ENCODE measurements around the gene STAMBPL1.
"Not testable (repeated sequence)": the region's sequence is repeated elsewhere in the genome, so short reads cannot be mapped to it uniquely, and the experiment has no call there.

STAMBPL1 gene

GRCh38 chr10:88854684-88855083 is 25.4 kb upstream of the STAMBPL1 start:
- DNase-seq (ENCODE audit: low read depth in 2 of 2, low spot score in 1 of 2) = no peak

- no peak for DNase-seq (ENCODE audit: low read depth in 2 of 2, low spot score in 1 of 2)
Measured at GRCh38 chr10:88857831-88858230, 22.2 kb upstream of the STAMBPL1 start.

- no peak for DNase-seq (ENCODE audit: low read depth in 2 of 2, low spot score in 1 of 2)
Measured at GRCh38 chr10:88858491-88858890, 21.6 kb upstream of the STAMBPL1 start.

GRCh38 chr10:88861036-88861435 is 19.0 kb upstream of the STAMBPL1 start:
- DNase-seq (ENCODE audit: low read depth in 2 of 2, low spot score in 1 of 2) = no peak

GRCh38 chr10:88865281-88865876 is 14.7 kb upstream of the STAMBPL1 start:
- DNase-seq (ENCODE audit: low read depth in 2 of 2, low spot score in 1 of 2) = no peak

- DNase-seq (ENCODE audit: low read depth in 2 of 2, low spot score in 1 of 2) = no peak
Measured at GRCh38 chr10:88866454-88866853, 13.6 kb upstream of the STAMBPL1 start.

- DNase-seq (ENCODE audit: low read depth in 2 of 2, low spot score in 1 of 2) = no peak
Measured at GRCh38 chr10:88870089-88870488, 10.0 kb upstream of the STAMBPL1 start.

- DNase-seq (ENCODE audit: low read depth in 2 of 2, low spot score in 1 of 2) = no peak
Measured at GRCh38 chr10:88873757-88874156, 6.3 kb upstream of the STAMBPL1 start.

GRCh38 chr10:88874281-88874680 is 5.8 kb upstream of the STAMBPL1 start:
- DNase-seq (ENCODE audit: low read depth in 2 of 2, low spot score in 1 of 2) = no peak

GRCh38 chr10:88875081-88875480 is 5.0 kb upstream of the STAMBPL1 start:
- DNase-seq (ENCODE audit: low read depth in 2 of 2, low spot score in 1 of 2) = no peak

- DNase-seq (ENCODE audit: low read depth in 2 of 2, low spot score in 1 of 2) = no peak
Measured at GRCh38 chr10:88877298-88877697, 2.7 kb upstream of the STAMBPL1 start.

- peak; percentile 17 to 30 for DNase-seq (ENCODE audit: low read depth in 2 of 2, low spot score in 1 of 2)
Measured at GRCh38 chr10:88880282-88881076, 434 bp downstream of the STAMBPL1 start.

GRCh38 chr10:88881320-88881719 is 1.3 kb downstream of the STAMBPL1 start:
- DNase-seq (ENCODE audit: low read depth in 2 of 2, low spot score in 1 of 2) = no peak

GRCh38 chr10:88881922-88882645 is 2.0 kb downstream of the STAMBPL1 start:
- DNase-seq (ENCODE audit: low read depth in 2 of 2, low spot score in 1 of 2) = no peak

- not testable (repeated sequence) for DNase-seq (ENCODE audit: low read depth in 2 of 2, low spot score in 1 of 2)
Measured at GRCh38 chr10:88882646-88883447, 2.8 kb downstream of the STAMBPL1 start.

- DNase-seq (ENCODE audit: low read depth in 2 of 2, low spot score in 1 of 2) = no peak
Measured at GRCh38 chr10:88883448-88883809, 3.4 kb downstream of the STAMBPL1 start.

GRCh38 chr10:88886557-88886956 is 6.5 kb downstream of the STAMBPL1 start:
- no peak for DNase-seq (ENCODE audit: low read depth in 2 of 2, low spot score in 1 of 2)

- no peak for DNase-seq (ENCODE audit: low read depth in 2 of 2, low spot score in 1 of 2)
Measured at GRCh38 chr10:88888810-88889445, 8.9 kb downstream of the STAMBPL1 start.

GRCh38 chr10:88889559-88890337 is 9.7 kb downstream of the STAMBPL1 start:
- no peak for DNase-seq (ENCODE audit: low read depth in 2 of 2, low spot score in 1 of 2)
